Lung (tissue), 12 donors: Measurements from ENCODE around the gene CDC42BPG. TPM values are rescaled to one million over a fixed set of nuclear protein-coding genes. Genes with fewer than 3 reads are reported as not detected.
"Not testable (repeated sequence)": the region's sequence is repeated elsewhere in the genome, so short reads cannot be mapped to it uniquely, and the experiment has no call there.

ENCODE experiments used
- ATAC-seq: fragments of 200-7000 bp; cut with Tn5 transposase; one replicate; pipeline ENCODE4 v1.9.1; 2020; ENCODE audit warnings: moderate number of reproducible peaks; ENCODE audit not compliant: insufficient read depth, low FRiP score
- DNase-seq, 3 donors: peaks; one replicate each; pipeline ENCODE4 v3.0.0-alpha.2; 2013 to 2017
- H3K27ac ChIP-seq, 2 donors: one replicate each; pipeline ENCODE4 v1.5.1; 2013; ENCODE audit warnings: mild to moderate bottlenecking in 2 of 2, moderate library complexity in 2 of 2, control low read depth in 1 of 2, inconsistent platforms in 1 of 2, low read depth in 1 of 2, low read length in 1 of 2
- H3K27me3 ChIP-seq, 3 donors: one replicate each; pipeline ENCODE4 v1.5.1; 2013; ENCODE audit warnings: low read length in 2 of 3; ENCODE audit not compliant: control insufficient read depth in 3 of 3, insufficient read depth in 3 of 3
- H3K36me3 ChIP-seq, 4 donors: one replicate each; pipeline ENCODE4 v1.5.1; 2013; ENCODE audit warnings: low read length in 4 of 4, mild to moderate bottlenecking in 1 of 4, moderate library complexity in 1 of 4; ENCODE audit not compliant: control insufficient read depth in 4 of 4, insufficient read depth in 4 of 4
- H3K4me1 ChIP-seq, 5 donors: one replicate each; pipeline ENCODE4 v1.5.1; 2013; ENCODE audit warnings: low read length in 5 of 5, mild to moderate bottlenecking in 2 of 5, moderate library complexity in 1 of 5; ENCODE audit not compliant: control insufficient read depth in 5 of 5, insufficient read depth in 5 of 5
- H3K4me3 ChIP-seq: one replicate; pipeline ENCODE4 v1.5.1; 2013; ENCODE audit warnings: mild to moderate bottlenecking, control low read depth, moderate library complexity
- H3K9ac ChIP-seq, 2 donors: one replicate each; pipeline ENCODE4 v1.5.1; 2013; ENCODE audit warnings: low read length in 2 of 2, control low read depth in 1 of 2; ENCODE audit not compliant: insufficient read depth in 1 of 2
- H3K9me3 ChIP-seq, 4 donors: one replicate each; pipeline ENCODE4 v1.5.1; 2013; ENCODE audit warnings: low read length in 3 of 4, mild to moderate bottlenecking in 1 of 4, moderate library complexity in 1 of 4; ENCODE audit not compliant: control insufficient read depth in 4 of 4, insufficient read depth in 3 of 4
- WGBS, 2 donors: extraction: QIAGEN DNeasy Blood & Tissue Kit; methylation state at CpG; one replicate each; pipeline ENCODE4 v1.1.7; 2013; 5-methylcytosine and 5-hydroxymethylcytosine counted together
- polyA plus RNA-seq, 2 donors: library from polyadenylated mRNA; stranded (reverse); fragments of 200-250 nt; gene quantifications; one replicate each; pipeline ENCODE4 v1.2.1, GENCODE V29; 2013
- total RNA-seq, 2 donors: library from RNA; depleted of rRNA in 1 of 2; stranded (reverse); fragments of >200 nt in 1 of 2; gene quantifications; one replicate each; pipeline ENCODE4 v1.2.1, GENCODE V29; 2014 to 2021
- TF ChIP-seq, protein P1 (sequence below): IDR thresholded peaks from 2 replicates; pipeline ENCODE4 v1.5.1; 2012; ENCODE audit warnings: mild to moderate bottlenecking; ENCODE audit errors: control extremely low read depth, extremely low read depth
- donor health status: control.
- donor health status: control.
- donor health status: Bipolar disorder and iron deficiency.
- donor health status: healthy.
- donor health status: DM: yes; HTN: yes; CAD: no.

CDC42BPG gene
- total and polyA plus RNA-seq, 4 donors = 7.1 to 23.5 (median 10.6) TPM

DNA sequence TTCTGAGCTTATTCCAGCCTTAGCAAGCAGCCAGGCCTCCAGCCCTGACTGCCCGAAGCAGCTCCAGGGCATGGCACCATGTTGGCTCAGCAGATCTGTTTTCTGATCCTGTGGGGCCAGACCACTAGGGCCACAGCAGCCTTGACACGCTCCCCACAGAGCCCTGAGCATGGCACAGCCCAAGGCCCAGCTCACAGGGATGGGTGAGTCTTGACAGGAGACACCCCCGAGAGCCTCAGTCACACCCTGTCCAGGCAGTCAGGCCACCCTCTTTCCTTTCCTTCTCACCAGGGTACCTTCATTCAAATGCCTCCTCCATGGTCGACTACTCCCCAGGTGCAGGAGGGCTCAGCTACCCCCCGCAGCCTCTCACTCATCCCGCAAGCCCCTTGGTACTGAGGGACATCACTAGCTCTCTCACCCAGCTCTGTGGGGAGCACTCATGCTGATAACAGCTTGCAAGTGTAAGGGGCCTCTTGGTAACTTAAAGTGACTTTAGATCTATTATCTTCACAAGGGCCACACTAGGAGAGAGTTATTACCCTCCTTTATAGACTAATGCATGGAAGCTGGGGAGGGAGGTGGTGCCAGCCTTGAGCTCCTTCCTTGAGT is 3.9 kb upstream of the CDC42BPG start:
- Histone ChIP-seq H3K36me3 (peaks cover 0 to 8% (median under 1%) of the 10 kb centered on the region in 4 donors), H3K9ac (no peak overlapping the region), H3K4me1 (peaks cover 0 to 23% (median 4%) of the 10 kb centered on the region in 5 donors), H3K4me3 (no peak overlapping the region), H3K27ac (peak overlapping the region in 1 of 2 donors; percentile 37), H3K9me3 (no peaks in the 10 kb centered on the region), H3K27me3 (no peaks in the 10 kb centered on the region)
- ATAC-seq (no peak), DNase-seq (no peak)
- TF ChIP-seq, protein P1, sequence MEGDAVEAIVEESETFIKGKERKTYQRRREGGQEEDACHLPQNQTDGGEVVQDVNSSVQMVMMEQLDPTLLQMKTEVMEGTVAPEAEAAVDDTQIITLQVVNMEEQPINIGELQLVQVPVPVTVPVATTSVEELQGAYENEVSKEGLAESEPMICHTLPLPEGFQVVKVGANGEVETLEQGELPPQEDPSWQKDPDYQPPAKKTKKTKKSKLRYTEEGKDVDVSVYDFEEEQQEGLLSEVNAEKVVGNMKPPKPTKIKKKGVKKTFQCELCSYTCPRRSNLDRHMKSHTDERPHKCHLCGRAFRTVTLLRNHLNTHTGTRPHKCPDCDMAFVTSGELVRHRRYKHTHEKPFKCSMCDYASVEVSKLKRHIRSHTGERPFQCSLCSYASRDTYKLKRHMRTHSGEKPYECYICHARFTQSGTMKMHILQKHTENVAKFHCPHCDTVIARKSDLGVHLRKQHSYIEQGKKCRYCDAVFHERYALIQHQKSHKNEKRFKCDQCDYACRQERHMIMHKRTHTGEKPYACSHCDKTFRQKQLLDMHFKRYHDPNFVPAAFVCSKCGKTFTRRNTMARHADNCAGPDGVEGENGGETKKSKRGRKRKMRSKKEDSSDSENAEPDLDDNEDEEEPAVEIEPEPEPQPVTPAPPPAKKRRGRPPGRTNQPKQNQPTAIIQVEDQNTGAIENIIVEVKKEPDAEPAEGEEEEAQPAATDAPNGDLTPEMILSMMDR = no peak
- WGBS, 2 donors = 83 to 89% methylated on average over 6 of the region's 6 CpGs

DNA sequence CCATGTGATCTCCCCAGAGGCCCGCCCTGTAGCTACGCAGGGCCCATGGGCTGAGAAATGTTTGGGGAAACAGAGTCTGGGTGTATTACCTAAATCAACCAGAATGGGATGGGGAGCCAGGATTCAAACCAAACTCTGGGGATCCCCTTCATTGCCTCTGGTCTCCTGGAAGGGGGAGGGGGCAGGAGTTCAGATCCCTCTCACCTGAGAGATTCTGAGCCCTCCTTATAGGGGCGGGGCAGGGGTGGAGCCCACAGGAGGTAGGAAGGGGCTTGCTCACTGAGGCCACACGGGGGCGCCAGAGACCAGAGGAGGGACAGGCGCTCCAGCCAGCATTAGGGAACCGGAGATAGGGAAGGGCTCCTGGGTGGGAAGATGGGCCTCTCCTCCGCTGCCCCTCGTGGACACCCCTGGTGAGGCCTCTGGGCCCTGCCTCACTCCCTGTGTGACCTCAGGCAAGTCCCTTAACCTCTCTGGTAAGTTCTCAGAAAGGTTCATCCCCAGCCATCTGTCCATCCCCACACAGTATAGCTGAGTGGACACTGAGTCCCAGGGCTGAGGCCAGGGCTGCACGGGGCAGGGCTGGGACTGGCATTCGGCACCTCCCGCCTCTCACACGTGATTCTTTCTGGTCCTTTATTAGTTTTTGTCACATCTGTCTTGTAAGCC is 2.7 kb upstream of the CDC42BPG start:
- Histone ChIP-seq H3K4me1 (peaks cover 0 to 30% (median 12%) of the 10 kb centered on the region in 5 donors), H3K9me3 (no peaks in the 10 kb centered on the region), H3K9ac (no peak overlapping the region), H3K27me3 (no peaks in the 10 kb centered on the region), H3K27ac (no peak overlapping the region), H3K36me3 (no peaks in the 10 kb centered on the region), H3K4me3 (no peak overlapping the region)
- WGBS, 2 donors = 21 to 38% methylated on average over 12 to 13 of the region's 13 CpGs
- TF ChIP-seq, protein P1 = peak; percentile 98
- peak; percentile 67 for ATAC-seq
- peak; percentile 90 to 94 (median 92) for DNase-seq

DNA sequence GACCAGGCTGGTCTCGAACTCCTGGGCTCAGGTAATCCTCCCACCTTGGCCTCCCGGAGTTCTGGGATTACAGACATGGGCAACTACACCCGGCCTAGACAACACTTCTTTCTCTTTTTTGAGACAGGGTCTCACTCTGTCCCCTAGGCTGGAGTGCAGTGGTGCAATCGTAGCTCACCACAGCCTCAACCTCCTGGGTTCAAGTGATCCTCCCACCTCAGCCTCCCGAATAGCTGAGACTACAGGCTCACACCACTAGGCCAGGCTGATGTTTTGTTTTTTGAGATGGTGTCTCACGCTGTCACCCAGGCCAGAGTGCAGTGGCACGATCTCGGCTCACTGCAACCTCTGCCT is 1.3 kb upstream of the CDC42BPG start:
- not testable (repeated sequence) for H3K9me3 ChIP-seq, ATAC-seq, DNase-seq, H3K27me3 ChIP-seq, H3K36me3 ChIP-seq, H3K9ac ChIP-seq, H3K4me3 ChIP-seq
- 79 to 91% methylated on average over 8 of the region's 8 CpGs for WGBS, 2 donors
- Histone ChIP-seq H3K4me1 (peaks cover 0 to 30% (median 9%) of the 10 kb centered on the region in 5 donors), H3K27ac (peak overlapping the region in 1 of 2 donors; percentile 65)

DNA sequence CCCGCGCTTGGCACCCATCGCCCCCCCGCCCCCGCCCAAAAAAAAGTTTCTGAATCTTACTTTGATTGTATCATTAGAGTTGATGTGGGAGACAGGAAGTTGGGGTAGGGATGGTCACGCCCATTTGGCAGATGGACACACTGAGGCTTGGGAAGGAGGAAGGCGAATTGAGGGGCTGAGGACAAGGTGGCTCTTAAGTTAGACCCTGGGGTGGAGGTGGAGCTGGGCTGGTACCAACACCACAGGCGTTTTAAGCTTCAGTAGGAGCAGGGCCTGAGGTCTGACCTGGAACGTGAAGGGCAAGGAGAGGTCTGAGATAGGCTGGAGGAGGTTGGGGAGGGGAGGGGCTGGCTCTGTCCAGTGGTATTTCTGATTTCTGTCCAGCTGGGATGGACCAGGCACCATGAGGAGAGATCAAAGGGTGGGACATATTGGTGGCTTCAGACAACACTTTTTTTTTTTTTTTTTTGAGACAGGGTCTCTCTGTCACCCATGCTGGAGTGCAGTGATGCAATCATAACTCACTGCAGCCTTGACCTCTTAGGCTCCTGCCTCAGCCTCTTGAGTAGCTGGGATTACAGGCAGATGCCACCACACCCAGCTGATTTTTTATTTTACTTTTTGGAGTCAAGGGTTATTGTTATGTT is 799 bp upstream of the CDC42BPG start:
- no peak for ATAC-seq
- H3K4me3 ChIP-seq = no peak overlapping the region
- DNase-seq = peak; percentile 80 to 88 (median 86)
- WGBS, 2 donors = 14 to 21% methylated on average over 9 of the region's 9 CpGs
- peaks cover 0 to 4% (median 0%) of the 10 kb centered on the region in 4 donors for H3K36me3 ChIP-seq
- peak overlapping the region in 1 of 2 donors; percentile 86 for H3K27ac ChIP-seq
- no peaks in the 10 kb centered on the region for H3K9me3 ChIP-seq
- H3K4me1 ChIP-seq = peaks cover 0 to 30% (median 9%) of the 10 kb centered on the region in 5 donors
- no peaks in the 10 kb centered on the region for H3K27me3 ChIP-seq
- TF ChIP-seq, protein P1 = no peak
- no peak overlapping the region for H3K9ac ChIP-seq
